Kidney (tissue), 14 donors: ENCODE results near the gene GUCY1B1. TPM values are rescaled to one million over a fixed set of nuclear protein-coding genes. Genes with fewer than 3 reads are reported as not detected.
A peak's percentile ranks its signal among the peaks of the same experiment; 100 is the strongest.
"Not testable (repeated sequence)": the region's sequence is repeated elsewhere in the genome, so short reads cannot be mapped to it uniquely, and the experiment has no call there.

Experiments
- DNase-seq, 5 donors: peaks; one replicate each; pipeline ENCODE4 v3.0.0-alpha.2; 2013 to 2020
- FAIRE-seq: peaks from 2 replicates; lab custom pipeline; 2012; peaks lifted over from hg19 to GRCh38; lab: Jason Lieb, UNC
- H3K27ac ChIP-seq, 2 donors: one replicate each; pipeline ENCODE4 v1.7.0; 2013; ENCODE audit warnings: low read depth in 2 of 2, low read length in 2 of 2, inconsistent platforms in 1 of 2
- H3K27me3 ChIP-seq: one replicate; pipeline ENCODE4 v1.7.1; 2013; ENCODE audit warnings: low read length, inconsistent platforms; ENCODE audit not compliant: control insufficient read depth, insufficient read depth
- H3K36me3 ChIP-seq, 3 donors: one replicate each; pipeline versions ENCODE4 v1.7.0 to v1.7.1; 2013; ENCODE audit warnings: low read length in 3 of 3, control low read depth in 1 of 3, inconsistent platforms in 1 of 3; ENCODE audit not compliant: insufficient read depth in 3 of 3, control insufficient read depth in 2 of 3
- H3K4me1 ChIP-seq, 3 donors: one replicate each; pipeline versions ENCODE4 v1.7.0 to v1.7.1; 2013; ENCODE audit warnings: low read length in 3 of 3, inconsistent platforms in 1 of 3, low read depth in 1 of 3; ENCODE audit not compliant: control insufficient read depth in 2 of 3, insufficient read depth in 2 of 3
- H3K4me3 ChIP-seq, 3 donors: one replicate each; pipeline versions ENCODE4 v1.7.0 to v1.8.1; 2013; ENCODE audit warnings: low read length in 3 of 3, control low read depth in 1 of 3, inconsistent platforms in 1 of 3
- H3K9ac ChIP-seq, 3 donors: one replicate each; pipeline versions ENCODE4 v1.7.0 to v1.7.1; 2013; ENCODE audit warnings: low read length in 3 of 3, control low read depth in 1 of 3, inconsistent platforms in 1 of 3
- H3K9me3 ChIP-seq, 3 donors: one replicate each; pipeline versions ENCODE4 v1.7.0 to v1.7.1; 2013; ENCODE audit warnings: low read length in 3 of 3, control low read depth in 1 of 3, inconsistent platforms in 1 of 3; ENCODE audit not compliant: control insufficient read depth in 2 of 3, insufficient read depth in 1 of 3
- CTCF ChIP-seq: IDR thresholded peaks from 3 replicates; pipeline ENCODE4 v1.5.1; 2012; ENCODE audit warnings: mild to moderate bottlenecking, moderate library complexity, borderline replicate concordance; ENCODE audit not compliant: insufficient read depth; ENCODE audit errors: extremely low read depth
- intact Hi-C: fragments of 100-400 bp; cut with DNase I; formaldehyde crosslinking; loops from one replicate; pipeline ENCODE4 v1.11.1; 2022
- polyA plus RNA-seq: library from polyadenylated mRNA; stranded (reverse); fragments of 350-450 nt; fragmentation: Illumina TruSeq; extraction: RNeasy Lipid Tissue Mini Kit (QIAGEN cat#74804); gene quantifications from one replicate; pipeline ENCODE4 v1.2.3, GENCODE V29; 2014; ENCODE audit warnings: low read depth, low replicate concordance; ENCODE audit not compliant: insufficient read depth
- total RNA-seq: library from RNA; stranded (reverse); fragmentation: NEBNext Ultra II Directional; extraction: Animal tissue kit (Norgen Biotek cat#: 25700); gene quantifications from one replicate; pipeline ENCODE4 v1.2.1, GENCODE V29; 2021
- donor health status: control.
- donor health status: control.
- donor health status: control.
- donor health status: control.
- donor health status: control.
- donor health status: DM: yes; HTN: yes; CAD: no.
- donor health status: Normal renal cell carcinoma (clear cell type).

GUCY1B1 gene
- total and polyA plus RNA-seq, 2 donors from 2014 or later, result 13.2 to 24.7 TPM

GRCh38 chr4:155789982-155790381 is 31.2 kb downstream of the GUCY1B1 start:
- H3K4me3 ChIP-seq, result no peak overlapping the region
- H3K36me3 ChIP-seq, result no peaks in the 10 kb centered on the region
- H3K27ac ChIP-seq, result no peak overlapping the region
- no peak for FAIRE-seq
- no peaks in the 10 kb centered on the region for H3K9me3 ChIP-seq
- intact Hi-C loops, result loop anchor here (5.0 kb wide), 1 partner anchor 348 kb away; no protein-coding TSS in a partner anchor
- H3K27me3 ChIP-seq, result no peaks in the 10 kb centered on the region
- H3K9ac ChIP-seq, result no peak overlapping the region
- no peak for DNase-seq
- peaks cover 0 to 2% (median 0%) of the 10 kb centered on the region in 3 donors for H3K4me1 ChIP-seq
- no peak for TF ChIP-seq CTCF

- Histone ChIP-seq H3K9ac (no peak overlapping the region), H3K27ac (no peak overlapping the region), H3K36me3 (no peaks in the 10 kb centered on the region), H3K9me3 (no peaks in the 10 kb centered on the region), H3K27me3 (no peaks in the 10 kb centered on the region), H3K4me1 (no peaks in the 10 kb centered on the region), H3K4me3 (no peak overlapping the region)
- FAIRE-seq (no peak), DNase-seq (no peak)
- intact Hi-C loops, result no loop called here
- no peak for TF ChIP-seq CTCF
These were observed 35.9 kb downstream of the GUCY1B1 start for GRCh38 chr4:155794589-155795236.

- FAIRE-seq, result no peak
- Histone ChIP-seq H3K4me1 (no peaks in the 10 kb centered on the region), H3K9ac (no peak overlapping the region), H3K27me3 (no peaks in the 10 kb centered on the region), H3K36me3 (no peaks in the 10 kb centered on the region), H3K9me3 (no peaks in the 10 kb centered on the region), H3K27ac (no peak overlapping the region), H3K4me3 (no peak overlapping the region)
- intact Hi-C loops, result no loop called here
- TF ChIP-seq CTCF, result peak; percentile 19
- DNase-seq, result no peak
These were observed 37.2 kb downstream of the GUCY1B1 start for GRCh38 chr4:155795991-155796390.

GRCh38 chr4:155797581-155797980 is 38.8 kb downstream of the GUCY1B1 start:
- H3K4me3 ChIP-seq, H3K36me3 ChIP-seq, H3K27me3 ChIP-seq, H3K9ac ChIP-seq, H3K27ac ChIP-seq, intact Hi-C loops, H3K4me1 ChIP-seq, H3K9me3 ChIP-seq, DNase-seq: not testable (repeated sequence)
- peak; percentile 41 for FAIRE-seq
